IMR-90 (cell line): ENCODE data around the gene P3R3URF. TPM values are rescaled to one million over a fixed set of nuclear protein-coding genes. Genes with fewer than 3 reads are reported as not detected.

Experiments used
- ATAC-seq: fragments of 200-7000 bp; cut with Tn5 transposase; 2 replicates; pipeline ENCODE4 v1.9.1; 2020; ENCODE audit warnings: low read depth, mild to moderate bottlenecking, moderate library complexity
- BruUV-seq: library from RNA; stranded (reverse); fragments of 400-500 nt; replicated peaks from 2 replicates; lab custom pipeline; 2021; lab: Mats Ljungman, UMichigan
- CTCF ChIA-PET: fragments of 300-600 bp; formaldehyde crosslinking; extraction: SDS; loops from one replicate; lab custom pipeline; 2021; ENCODE audit warnings: antibody characterized with exemption; lab: Yijun Ruan, JAX
- POLR2A ChIA-PET: fragments of 300-600 bp; sonication (Branson Sonifier 250); formaldehyde crosslinking; loops from one replicate; lab custom pipeline; 2022; ENCODE audit warnings: antibody characterized with exemption; ENCODE audit not compliant: unreplicated experiment; lab: Charles Lee
- DNase-seq: peaks from one replicate; pipeline ENCODE4 v3.0.0; 2013
- H2AFZ ChIP-seq: replicated peaks from 2 replicates; pipeline ENCODE3; 2013; ENCODE audit warnings: low read length, mild to moderate bottlenecking; ENCODE audit not compliant: poor library complexity
- H2AK5ac ChIP-seq: 2 replicates; pipeline ENCODE4 v1.6.1; 2013; ENCODE audit warnings: low read depth, low read length, inconsistent platforms
- H2AK9ac ChIP-seq: replicated peaks from 2 replicates; pipeline ENCODE3; 2013; ENCODE audit warnings: mild to moderate bottlenecking, low read depth, low read length, moderate library complexity; ENCODE audit not compliant: poor library complexity
- H2BK120ac ChIP-seq: 2 replicates; pipeline ENCODE4 v1.6.1; 2013; ENCODE audit warnings: low read depth, low read length, inconsistent platforms
- H2BK15ac ChIP-seq: 3 replicates; pipeline ENCODE4 v1.6.1; 2013; ENCODE audit warnings: low read depth, low read length, inconsistent platforms
- H2BK20ac ChIP-seq: 2 replicates; pipeline ENCODE4 v1.6.1; 2013; ENCODE audit warnings: low read depth, mild to moderate bottlenecking, inconsistent platforms, low read length, moderate library complexity
- H2BK5ac ChIP-seq: 2 replicates; pipeline ENCODE4 v1.6.1; 2013; ENCODE audit warnings: mild to moderate bottlenecking, low read depth, low read length, inconsistent platforms; ENCODE audit not compliant: poor library complexity, severe bottlenecking
- H3K14ac ChIP-seq: replicated peaks from 2 replicates; pipeline ENCODE4 v1.6.1; 2013; ENCODE audit warnings: low read depth, low read length, inconsistent platforms
- H3K18ac ChIP-seq: 2 replicates; pipeline ENCODE4 v1.6.1; 2013; ENCODE audit warnings: low read depth, low read length, control low read depth
- H3K23ac ChIP-seq: 2 replicates; pipeline ENCODE4 v1.6.1; 2013; ENCODE audit warnings: low read depth, low read length, inconsistent platforms
- H3K27ac ChIP-seq: 2 replicates; pipeline ENCODE4 v1.5.1; 2013; ENCODE audit warnings: mild to moderate bottlenecking, control low read depth, low read length; ENCODE audit not compliant: insufficient read depth
- H3K27me3 ChIP-seq: 2 replicates; pipeline ENCODE4 v1.6.1; 2013; ENCODE audit warnings: low read length; ENCODE audit not compliant: control insufficient read depth, insufficient read depth
- H3K36me3 ChIP-seq: 2 replicates; pipeline ENCODE4 v1.6.1; 2013; ENCODE audit warnings: low read length, mixed read lengths; ENCODE audit not compliant: control insufficient read depth, insufficient read depth
- H3K4ac ChIP-seq: 2 replicates; pipeline ENCODE4 v1.6.1; 2013; ENCODE audit warnings: low read depth, low read length, inconsistent platforms
- H3K4me1 ChIP-seq: 2 replicates; pipeline ENCODE4 v1.6.1; 2013; ENCODE audit warnings: low read length, mixed read lengths; ENCODE audit not compliant: control insufficient read depth, insufficient read depth
- H3K4me2 ChIP-seq: 2 replicates; pipeline ENCODE4 v1.6.1; 2013; ENCODE audit warnings: low read depth, mild to moderate bottlenecking, control low read depth, low read length, moderate library complexity
- H3K4me3 ChIP-seq: 2 replicates; pipeline ENCODE4 v1.5.1; 2013; ENCODE audit warnings: low read depth, mild to moderate bottlenecking, control low read depth, low read length, moderate library complexity; ENCODE audit not compliant: insufficient read depth
- H3K56ac ChIP-seq: 2 replicates; pipeline ENCODE4 v1.6.1; 2013; ENCODE audit warnings: low read length, inconsistent platforms; ENCODE audit not compliant: insufficient read depth; ENCODE audit errors: extremely low read depth
- H3K79me1 ChIP-seq, 2 experiments: 2 replicates each; pipeline ENCODE4 v1.6.1; 2013; ENCODE audit warnings: low read length in 2 of 2, inconsistent platforms in 1 of 2, low read depth in 1 of 2
- H3K9ac ChIP-seq: 2 replicates; pipeline ENCODE4 v1.6.1; 2013; ENCODE audit warnings: low read depth, low read length, control low read depth
- H3K9me1 ChIP-seq: 2 replicates; pipeline ENCODE4 v1.6.1; 2013; ENCODE audit warnings: low read length, inconsistent platforms; ENCODE audit not compliant: insufficient read depth
- H3K9me3 ChIP-seq: 2 replicates; pipeline ENCODE4 v1.6.1; 2013; ENCODE audit warnings: low read length; ENCODE audit not compliant: control insufficient read depth, insufficient read depth
- H4K20me1 ChIP-seq: 2 replicates; pipeline ENCODE4 v1.6.1; 2013; ENCODE audit warnings: low read length, inconsistent platforms; ENCODE audit not compliant: insufficient read depth
- H4K5ac ChIP-seq: 2 replicates; pipeline ENCODE4 v1.6.1; 2013; ENCODE audit warnings: mild to moderate bottlenecking, low read depth, low read length, control low read depth
- H4K8ac ChIP-seq, 2 experiments: 2 replicates each; pipeline ENCODE4 v1.6.1; 2013; ENCODE audit warnings: low read depth in 2 of 2, low read length in 2 of 2, control low read depth in 1 of 2, inconsistent platforms in 1 of 2
- H4K91ac ChIP-seq: 2 replicates; pipeline ENCODE4 v1.6.1; 2013; ENCODE audit warnings: low read depth, low read length, inconsistent platforms; ENCODE audit not compliant: insufficient read depth
- BHLHE40 ChIP-seq: fragments of 150-350 bp; IDR thresholded peaks from 2 replicates; pipeline ENCODE4 v1.6.1; 2016; ENCODE audit warnings: mild to moderate bottlenecking, low read depth, low read length
- CEBPB ChIP-seq: IDR thresholded peaks from 2 replicates; pipeline ENCODE4 v1.6.1; 2012; ENCODE audit warnings: low read depth, low read length, improper control_type of control experiment
- CHD1 ChIP-seq: IDR thresholded peaks from 2 replicates; pipeline ENCODE4 v1.6.1; 2012; ENCODE audit warnings: low read depth, low read length, improper control_type of control experiment
- ELK1 ChIP-seq: fragments of 150-350 bp; IDR thresholded peaks from 2 replicates; pipeline ENCODE4 v1.6.1; 2016; ENCODE audit warnings: low read depth, mild to moderate bottlenecking, low read length, moderate library complexity, borderline replicate concordance
- FOS ChIP-seq: fragments of 150-350 bp; IDR thresholded peaks from 2 replicates; pipeline ENCODE4 v1.6.1; 2016; ENCODE audit warnings: low read depth, low read length
- MAFK ChIP-seq: IDR thresholded peaks from 2 replicates; pipeline ENCODE4 v1.6.1; 2012; ENCODE audit warnings: low read depth, low read length, improper control_type of control experiment
- MXI1 ChIP-seq: IDR thresholded peaks from 2 replicates; pipeline ENCODE4 v1.6.1; 2012; ENCODE audit warnings: low read depth, mild to moderate bottlenecking, low read length, moderate library complexity, borderline replicate concordance
- NFE2L2 ChIP-seq: fragments of 150-350 bp; IDR thresholded peaks from 2 replicates; pipeline ENCODE4 v1.6.1; 2016; ENCODE audit warnings: low read depth, mild to moderate bottlenecking, low read length
- POLR2A ChIP-seq: IDR thresholded peaks from 2 replicates; pipeline ENCODE4 v1.6.1; 2012; ENCODE audit warnings: mild to moderate bottlenecking, low read depth, low read length
- RAD21 ChIP-seq: IDR thresholded peaks from 2 replicates; pipeline ENCODE4 v1.6.1; 2012; ENCODE audit warnings: low read length, improper control_type of control experiment
- SMC3 ChIP-seq: fragments of 150-350 bp; IDR thresholded peaks from 2 replicates; pipeline ENCODE4 v1.6.1; 2016; ENCODE audit warnings: low read depth, mild to moderate bottlenecking, antibody characterized with exemption, low read length, moderate library complexity
- USF2 ChIP-seq: fragments of 150-350 bp; IDR thresholded peaks from 2 replicates; pipeline ENCODE4 v1.6.1; 2017; ENCODE audit warnings: mild to moderate bottlenecking, antibody characterized with exemption, low read length, low read depth
- WGBS, 2 experiments: methylation state at CpG; one replicate each; pipeline versions ENCODE4 v1.1.5 to v1.1.7; 2013; ENCODE audit warnings: missing lambda C conversion rate in 2 of 2; ENCODE audit not compliant: insufficient read length in 1 of 2; ENCODE audit errors: extremely low coverage in 2 of 2; 5-methylcytosine and 5-hydroxymethylcytosine counted together
- dilution Hi-C: fragments of 300-500 bp; cut with HindIII; formaldehyde crosslinking; loops from one replicate; pipeline ENCODE4 v1.14.3; 2018; ENCODE audit warnings: low sequenced_read_pairs; ENCODE audit not compliant: unreplicated experiment
- in situ Hi-C: fragments of 300-500 bp; cut with MboI; formaldehyde crosslinking; loops from 3 replicates; pipeline ENCODE4 v1.14.3; 2019; ENCODE audit warnings: low sequenced_read_pairs, inconsistent platforms, mixed read lengths
- intact Hi-C: fragments of 100-400 bp; cut with micrococcal nuclease; formaldehyde crosslinking; loops from 2 replicates; pipeline ENCODE4 v1.10.0; 2022
- polyA plus RNA-seq, 3 experiments: library from polyadenylated mRNA; depleted of rRNA; stranded (reverse); fragments of >200 nt; gene quantifications; 2 replicates each; pipeline ENCODE4 v1.2.3, GENCODE V29; 2012; ENCODE audit warnings: low replicate concordance in 1 of 3
- total RNA-seq: library from RNA; depleted of rRNA; stranded (reverse); fragments of >200 nt; gene quantifications from 2 replicates; pipeline ENCODE4 v1.2.3, GENCODE V29; 2012

Gene P3R3URF
- total and polyA plus RNA-seq, 2 of the 4 experiments (the other 2 are of a cell fraction), result not detected

DNA sequence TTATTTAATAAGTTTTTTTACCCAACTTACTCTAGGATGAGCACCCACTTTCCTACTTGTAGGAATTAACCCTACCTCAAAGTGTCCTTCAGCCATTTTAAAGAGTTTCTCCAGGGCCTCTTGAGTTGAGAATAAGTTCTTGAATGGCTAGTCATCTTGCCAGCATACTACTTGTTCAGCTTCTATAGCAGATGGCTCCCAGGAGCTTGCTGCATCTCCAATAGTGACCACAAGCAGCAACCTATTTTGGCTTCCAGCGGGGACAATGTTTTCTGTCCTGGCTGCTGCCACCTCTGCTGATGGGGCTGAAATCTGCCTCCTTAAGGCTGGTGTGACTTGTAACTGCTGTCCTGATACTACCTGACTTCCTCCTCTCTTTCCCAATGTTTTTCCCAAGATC, 23.1 kb downstream of the P3R3URF start:
- H4K20me1 ChIP-seq, result no peaks in the 10 kb centered on the region
- H3K4me3 ChIP-seq, result no peak overlapping the region
- H2AK9ac ChIP-seq, result no peak overlapping the region
- intact Hi-C loops (no loop called here), in situ Hi-C loops (no loop called here), dilution Hi-C loops (no loop called here)
- no peak overlapping the region for H3K18ac ChIP-seq
- H3K23ac ChIP-seq, result no peak overlapping the region; the same call in 1 of the 2 replicates
- no peaks in the 10 kb centered on the region for H3K36me3 ChIP-seq
- no peak overlapping the region; the same call in 1 of the 2 replicates for H3K14ac ChIP-seq
- peak overlapping the region; percentile 73 for H2AFZ ChIP-seq
- no peak overlapping the region for H3K56ac ChIP-seq
- H3K79me1 ChIP-seq, result no peaks in the 10 kb centered on the region
- no peak overlapping the region for H3K4ac ChIP-seq
- CTCF ChIA-PET, result no interaction called here
- no peak overlapping the region for H2AK5ac ChIP-seq
- no peaks in the 10 kb centered on the region; the same call in 1 of the 2 replicates for H3K9me1 ChIP-seq
- H4K5ac ChIP-seq, result no peak overlapping the region
- no peak overlapping the region for H2BK120ac ChIP-seq
- peak; percentile 22 for DNase-seq
- H3K27ac ChIP-seq, result no peak overlapping the region
- H3K9ac ChIP-seq, result no peak overlapping the region
- peak overlapping the region; percentile 6; the same call in 1 of the 2 replicates for H2BK20ac ChIP-seq
- no peak overlapping the region for H2BK5ac ChIP-seq
- POLR2A ChIA-PET, result no interaction called here
- no peak overlapping the region for H2BK15ac ChIP-seq
- WGBS, 2 experiments, result 80% methylated on average over 1 of the region's 1 CpG; no CpG with 5 or more reads in 1 of the 2 experiments
- H3K27me3 ChIP-seq, result no peaks in the 10 kb centered on the region; the same call in 1 of the 2 replicates
- no peak for ATAC-seq
- H4K8ac ChIP-seq, result no peak overlapping the region
- TF ChIP-seq CEBPB, result no peak
- TF ChIP-seq MAFK, result no peak
- TF ChIP-seq USF2, result no peak
- no peak for TF ChIP-seq CHD1
- TF ChIP-seq RAD21, result no peak
- TF ChIP-seq BHLHE40, result no peak
- no peak for TF ChIP-seq POLR2A
- TF ChIP-seq MXI1, result no peak
- no peak for TF ChIP-seq NFE2L2
- TF ChIP-seq ELK1, result no peak
- no peak for TF ChIP-seq SMC3
- TF ChIP-seq FOS, result no peak
- no peaks in the 10 kb centered on the region for H3K9me3 ChIP-seq
- no TSS peak for BruUV-seq
- H3K4me1 ChIP-seq, result peaks cover 2% of the 10 kb centered on the region; the same call in 1 of the 2 replicates
- no peak overlapping the region for H3K4me2 ChIP-seq
- no peak overlapping the region for H4K91ac ChIP-seq
